ENCODE results near the gene FGFRL1. TPM values are rescaled to one million over a fixed set of nuclear protein-coding genes. Genes with fewer than 3 reads are reported as not detected.
"Not testable (repeated sequence)": the region's sequence is repeated elsewhere in the genome, so short reads cannot be mapped to it uniquely, and the experiment has no call there.

Gene FGFRL1
- total RNA-seq, 2 donors from 2014 or later, result 16.0 to 34.7 TPM

GRCh38 chr4:972651-973424 lies 38.6 kb upstream of the FGFRL1 start:
- Histone ChIP-seq H3K36me3 (no peaks in the 10 kb centered on the region), H3K9ac (ENCODE audit: low read depth in 2 of 2, low read length in 2 of 2) (peak overlapping the region; percentile 86 to 93), H3K4me3 (peak overlapping the region; percentile 94), H3K27me3 (no peaks in the 10 kb centered on the region), H3K4me1 (peaks cover 20% of the 10 kb centered on the region), H3K9me3 (no peaks in the 10 kb centered on the region), H3K27ac (peak overlapping the region; percentile 59)
- intact Hi-C loops (cut with DNase I), result no loop called here
- no peak for TF ChIP-seq CTCF (IDR thresholded peaks at IDR 0.05)
- peak; percentile 55 for DNase-seq

- intact Hi-C loops (cut with DNase I), result no loop called here
- DNase-seq, result peak; percentile 89
- no peaks in the 10 kb centered on the region for H3K9me3 ChIP-seq
- peak within 1 kb of the TSS; percentile 94 for H3K4me3 ChIP-seq
- peak within 1 kb of the TSS; percentile 86 to 93 for H3K9ac ChIP-seq (ENCODE audit: low read depth in 2 of 2, low read length in 2 of 2)
- peak within 1 kb of the TSS; percentile 59 for H3K27ac ChIP-seq
- no peak for TF ChIP-seq CTCF (IDR thresholded peaks at IDR 0.05)
- H3K36me3 ChIP-seq, result no peaks in the 10 kb centered on the region
- no peaks in the 10 kb centered on the region for H3K27me3 ChIP-seq
- peaks cover 20% of the 10 kb centered on the region for H3K4me1 ChIP-seq
These were observed 37.7 kb upstream of the FGFRL1 start, which contains the start of gene DGKQ for GRCh38 chr4:973431-974397. TSS of gene DGKQ (minus strand) at chr4:973569. CDS start at chr4:973482, 87 bp downstream.

- no peak for DNase-seq
- Histone ChIP-seq H3K4me1 (peaks cover 20% of the 10 kb centered on the region), H3K9ac (ENCODE audit: low read depth in 2 of 2, low read length in 2 of 2) (no peak overlapping the region), H3K36me3 (no peaks in the 10 kb centered on the region), H3K9me3 (no peaks in the 10 kb centered on the region), H3K27ac (no peak overlapping the region), H3K4me3 (no peak overlapping the region), H3K27me3 (no peaks in the 10 kb centered on the region)
- intact Hi-C loops (cut with DNase I), result no loop called here
- TF ChIP-seq CTCF (IDR thresholded peaks at IDR 0.05), result no peak
These were observed 36.8 kb upstream of the FGFRL1 start for GRCh38 chr4:974668-975067.

GRCh38 chr4:976016-976415 lies 35.4 kb upstream of the FGFRL1 start:
- H3K27me3 ChIP-seq; H3K4me3 ChIP-seq; H3K4me1 ChIP-seq; H3K9ac ChIP-seq (ENCODE audit: low read depth in 2 of 2, low read length in 2 of 2); H3K9me3 ChIP-seq; H3K36me3 ChIP-seq; intact Hi-C loops (cut with DNase I); H3K27ac ChIP-seq; DNase-seq: not testable (repeated sequence)

GRCh38 chr4:978957-979701 lies 32.3 kb upstream of the FGFRL1 start:
- DNase-seq, result no peak
- Histone ChIP-seq H3K9me3 (no peaks in the 10 kb centered on the region), H3K9ac (ENCODE audit: low read depth in 2 of 2, low read length in 2 of 2) (no peak overlapping the region), H3K27me3 (no peaks in the 10 kb centered on the region), H3K27ac (no peak overlapping the region), H3K36me3 (no peaks in the 10 kb centered on the region), H3K4me1 (no peaks in the 10 kb centered on the region), H3K4me3 (no peak overlapping the region)
- TF ChIP-seq CTCF (IDR thresholded peaks at IDR 0.05), result no peak
- intact Hi-C loops (cut with DNase I), result no loop called here

All from colonic mucosa (tissue), 4 donors.